ENCODE data around the gene DUS1L.

DUS1L gene

GRCh38 chr17:82054351-82055022, 11.1 kb downstream of the DUS1L start:
- Histone ChIP-seq H3K36me3 (peaks cover 74% of the 10 kb centered on the region), H3K27ac (no peak overlapping the region), H3K4me3 (ENCODE audit: low read depth, low read length) (no peak overlapping the region), H3K9me3 (ENCODE audit: severe bottlenecking) (no peaks in the 10 kb centered on the region), H3K27me3 (ENCODE audit: insufficient read depth, low read depth, severe bottlenecking) (no peaks in the 10 kb centered on the region)
- no peak for TF ChIP-seq CTCF (IDR thresholded peaks at IDR 0.05; ENCODE audit: low read depth, low read length)
- no peak for DNase-seq

- no peak for DNase-seq
- no peak for TF ChIP-seq CTCF (IDR thresholded peaks at IDR 0.05; ENCODE audit: low read depth, low read length)
- Histone ChIP-seq H3K4me3 (ENCODE audit: low read depth, low read length) (no peak overlapping the region), H3K27me3 (ENCODE audit: insufficient read depth, low read depth, severe bottlenecking) (no peaks in the 10 kb centered on the region), H3K36me3 (peaks cover 74% of the 10 kb centered on the region), H3K9me3 (ENCODE audit: severe bottlenecking) (no peaks in the 10 kb centered on the region), H3K27ac (no peak overlapping the region)
These were observed 11.9 kb downstream of the DUS1L start for GRCh38 chr17:82053556-82054263.

- no peak overlapping the region for H3K4me3 ChIP-seq (ENCODE audit: low read depth, low read length)
- no peaks in the 10 kb centered on the region for H3K9me3 ChIP-seq (ENCODE audit: severe bottlenecking)
- H3K27ac ChIP-seq: no peak overlapping the region
- H3K27me3 ChIP-seq (ENCODE audit: insufficient read depth, low read depth, severe bottlenecking): no peaks in the 10 kb centered on the region
- no peak for TF ChIP-seq CTCF (IDR thresholded peaks at IDR 0.05; ENCODE audit: low read depth, low read length)
- peaks cover 74% of the 10 kb centered on the region for H3K36me3 ChIP-seq
- no peak for DNase-seq
These were observed 12.5 kb downstream of the DUS1L start for GRCh38 chr17:82053130-82053529.

GRCh38 chr17:82052638-82053059, 13.0 kb downstream of the DUS1L start:
- TF ChIP-seq CTCF (IDR thresholded peaks at IDR 0.05; ENCODE audit: low read depth, low read length): no peak
- no peak for DNase-seq
- Histone ChIP-seq H3K9me3 (ENCODE audit: severe bottlenecking) (no peaks in the 10 kb centered on the region), H3K27me3 (ENCODE audit: insufficient read depth, low read depth, severe bottlenecking) (no peaks in the 10 kb centered on the region), H3K36me3 (peaks cover 74% of the 10 kb centered on the region), H3K4me3 (ENCODE audit: low read depth, low read length) (peak overlapping the region; percentile 77), H3K27ac (peak overlapping the region; percentile 67)

- DNase-seq: peak; percentile 89
- peak within 1 kb of the TSS; percentile 69 for H3K27ac ChIP-seq
- H3K27me3 ChIP-seq (ENCODE audit: insufficient read depth, low read depth, severe bottlenecking): no peaks in the 10 kb centered on the region
- H3K9me3 ChIP-seq (ENCODE audit: severe bottlenecking): no peaks in the 10 kb centered on the region
- peaks cover 74% of the 10 kb centered on the region for H3K36me3 ChIP-seq
- H3K4me3 ChIP-seq (ENCODE audit: low read depth, low read length): peak within 1 kb of the TSS; percentile 77
- TF ChIP-seq CTCF (IDR thresholded peaks at IDR 0.05; ENCODE audit: low read depth, low read length): no peak
These were observed 13.6 kb downstream of the DUS1L start, which contains the start of the genes GPS1 and RFNG for GRCh38 chr17:82051776-82052637. GPS1 (plus strand) TSS chr17:82051898; CDS start chr17:82051932, 34 bp downstream. RFNG (minus strand) TSS chr17:82051811; CDS start chr17:82051766, 45 bp downstream.
